C4-2B (cell line): ENCODE measurements around the gene SLC9B1.

Experiments used
- ZFX ChIP-seq: fragments of 450-650 bp; IDR thresholded peaks from 2 replicates; pipeline ENCODE4 v1.6.1; 2017
- TF ChIP-seq, protein P1 (sequence below): fragments of 450-650 bp; conservative IDR thresholded peaks from 2 replicates; pipeline ENCODE4 v1.5.1; 2017; ENCODE audit warnings: mild to moderate bottlenecking

DNA sequence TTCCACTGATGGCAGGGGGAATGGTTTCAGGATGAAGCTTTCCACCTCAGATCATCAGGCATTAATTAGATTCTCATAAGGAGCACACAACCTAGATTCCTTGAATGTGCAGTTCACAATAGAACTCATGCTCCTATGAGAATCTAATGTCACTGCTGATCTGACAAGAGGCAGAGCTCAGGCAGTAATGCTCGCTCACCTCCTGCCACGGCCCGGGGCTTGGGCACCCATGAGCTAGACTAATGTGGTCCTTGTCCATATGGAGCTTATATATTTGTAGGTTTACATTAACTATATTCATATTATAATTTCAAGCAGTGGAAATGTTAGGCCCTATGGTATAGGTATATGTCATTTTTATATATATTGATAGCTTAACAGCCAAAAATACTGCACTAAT lies 32.6 kb upstream of the SLC9B1 start:
- TF ChIP-seq, protein P1, sequence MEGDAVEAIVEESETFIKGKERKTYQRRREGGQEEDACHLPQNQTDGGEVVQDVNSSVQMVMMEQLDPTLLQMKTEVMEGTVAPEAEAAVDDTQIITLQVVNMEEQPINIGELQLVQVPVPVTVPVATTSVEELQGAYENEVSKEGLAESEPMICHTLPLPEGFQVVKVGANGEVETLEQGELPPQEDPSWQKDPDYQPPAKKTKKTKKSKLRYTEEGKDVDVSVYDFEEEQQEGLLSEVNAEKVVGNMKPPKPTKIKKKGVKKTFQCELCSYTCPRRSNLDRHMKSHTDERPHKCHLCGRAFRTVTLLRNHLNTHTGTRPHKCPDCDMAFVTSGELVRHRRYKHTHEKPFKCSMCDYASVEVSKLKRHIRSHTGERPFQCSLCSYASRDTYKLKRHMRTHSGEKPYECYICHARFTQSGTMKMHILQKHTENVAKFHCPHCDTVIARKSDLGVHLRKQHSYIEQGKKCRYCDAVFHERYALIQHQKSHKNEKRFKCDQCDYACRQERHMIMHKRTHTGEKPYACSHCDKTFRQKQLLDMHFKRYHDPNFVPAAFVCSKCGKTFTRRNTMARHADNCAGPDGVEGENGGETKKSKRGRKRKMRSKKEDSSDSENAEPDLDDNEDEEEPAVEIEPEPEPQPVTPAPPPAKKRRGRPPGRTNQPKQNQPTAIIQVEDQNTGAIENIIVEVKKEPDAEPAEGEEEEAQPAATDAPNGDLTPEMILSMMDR, result no peak
- no peak for TF ChIP-seq ZFX
